CD4-positive, alpha-beta T cell treated with Interleukin-2 at 100 ng/mL for 4 hours (primary cell): Measurements from ENCODE around the gene CELF5.
A peak's percentile ranks its signal among the peaks of the same experiment; 100 is the strongest.
"Not testable (repeated sequence)": the region's sequence is repeated elsewhere in the genome, so short reads cannot be mapped to it uniquely, and the experiment has no call there.

ENCODE experiments used
- DNase-seq: peaks from one replicate; pipeline ENCODE4 v3.0.0-alpha.2; 2020; ENCODE audit warnings: low spot score

CELF5 gene

DNA sequence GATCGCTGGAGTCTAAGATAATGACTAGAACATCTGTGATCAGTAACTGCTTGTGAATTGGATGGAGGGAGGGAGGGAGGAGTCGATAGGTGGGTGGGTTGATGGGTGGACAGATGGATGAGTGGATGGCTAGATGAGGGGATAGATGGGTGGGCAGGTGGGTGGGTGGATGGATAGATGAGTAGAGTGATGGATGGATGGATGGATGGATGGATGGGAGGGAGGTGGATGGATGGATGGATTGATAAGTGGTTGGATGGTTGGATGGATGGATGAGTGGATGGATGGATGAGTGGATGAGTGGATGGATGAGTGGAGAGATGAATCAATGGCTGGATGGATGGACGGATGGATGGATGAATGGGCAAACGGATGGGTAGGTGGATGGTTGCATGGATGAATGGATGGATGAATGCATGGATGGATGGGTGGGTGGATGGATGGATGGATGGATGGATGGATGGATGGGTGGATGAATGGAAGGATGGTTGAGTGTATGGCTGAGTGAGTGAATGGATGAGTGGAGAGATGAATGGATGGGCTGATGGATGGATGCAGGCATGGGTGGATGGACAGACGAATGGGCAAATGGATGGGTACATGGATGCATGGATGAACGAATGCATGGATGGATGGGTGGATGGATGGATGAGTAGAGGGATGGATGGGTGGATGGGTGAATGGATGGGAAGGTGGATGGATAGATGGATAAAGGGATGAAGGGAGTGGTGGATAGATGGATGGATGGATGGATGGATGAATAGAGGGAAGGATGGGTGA, 97.9 kb downstream of the CELF5 start:
- no peak for DNase-seq

GRCh38 chr19:3323026-3323425, 98.6 kb downstream of the CELF5 start:
- DNase-seq, result no peak

DNA sequence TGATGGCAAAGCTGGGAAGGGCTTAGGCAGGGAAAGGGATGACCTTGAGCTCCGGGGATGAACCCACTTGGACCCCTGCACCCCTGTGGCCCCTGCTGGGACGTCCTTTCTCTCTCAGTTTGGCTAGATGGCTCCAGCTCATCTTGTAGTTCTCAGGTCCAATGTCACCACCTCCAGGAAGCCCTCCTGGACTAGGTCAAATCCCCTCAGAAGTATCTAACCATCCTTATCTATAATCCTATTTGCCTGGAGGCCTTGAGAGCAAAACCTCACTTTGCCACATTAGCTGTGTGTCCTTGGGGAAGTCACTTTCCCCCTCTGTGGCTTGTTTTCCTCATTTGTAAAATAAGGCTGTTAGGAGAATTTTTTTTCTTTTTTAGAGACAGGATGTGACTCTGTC, 99.2 kb downstream of the CELF5 start:
- no peak for DNase-seq

DNA sequence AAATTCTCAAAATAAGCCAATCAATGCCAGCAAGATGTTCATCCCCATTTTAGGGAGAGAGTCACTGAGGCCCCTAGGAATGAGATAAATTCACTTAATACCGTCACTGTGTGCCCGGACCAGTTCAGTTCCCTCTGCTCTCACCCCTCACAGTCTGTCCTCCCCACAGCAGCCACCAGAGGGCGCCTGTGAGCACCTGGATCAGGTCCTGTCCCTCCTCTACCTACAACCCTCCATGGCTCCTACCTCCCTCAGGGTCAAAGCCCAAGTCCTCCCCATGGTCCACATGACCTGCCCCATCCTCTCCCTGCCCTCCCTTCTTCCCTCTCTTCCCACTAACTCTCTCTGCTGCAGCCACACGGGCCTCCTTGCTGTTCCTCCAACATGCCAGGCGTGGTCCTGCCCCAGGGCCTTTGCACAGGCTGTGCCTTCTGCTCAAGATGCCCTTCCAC, 100.0 kb downstream of the CELF5 start:
- peak; percentile 69 for DNase-seq

DNA sequence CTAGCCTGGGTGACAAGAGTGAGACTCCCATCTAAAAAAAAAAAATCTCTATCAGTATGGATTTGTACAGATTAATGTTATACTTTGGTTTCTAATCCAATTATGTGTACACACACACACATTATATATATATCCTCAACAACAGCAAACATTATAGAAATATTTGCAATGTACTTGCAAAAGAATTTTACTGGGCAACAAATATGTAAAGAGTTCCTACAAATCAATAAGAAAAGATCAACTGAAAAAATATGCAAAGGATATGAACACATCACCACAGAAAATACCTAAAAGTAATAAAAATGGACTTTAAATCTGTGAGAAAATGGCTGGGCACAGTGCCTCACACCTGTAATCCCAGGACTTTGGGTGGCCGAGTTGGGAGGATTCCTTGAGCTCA, 101.0 kb downstream of the CELF5 start:
- no peak for DNase-seq

GRCh38 chr19:3328743-3329142, 104.3 kb downstream of the CELF5 start:
- no peak for DNase-seq

DNA sequence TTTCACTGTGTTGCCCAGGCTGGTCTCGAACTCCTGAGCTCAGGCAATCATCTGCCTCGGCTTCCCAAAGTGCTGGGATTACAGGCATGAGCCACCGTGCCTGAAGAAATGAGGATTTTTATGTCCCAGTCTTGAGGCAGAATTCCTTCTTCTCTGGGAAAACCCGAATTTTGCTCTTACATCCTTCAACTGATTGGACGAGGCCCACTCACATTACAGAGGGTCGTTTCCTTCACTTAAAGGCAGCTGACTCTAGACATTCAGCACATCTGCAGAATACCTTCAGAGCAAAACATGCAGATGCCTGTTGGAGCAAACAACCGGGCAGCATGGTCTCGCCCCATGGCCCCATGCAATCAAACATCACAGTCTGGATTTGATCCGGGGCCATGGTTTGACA, 105.6 kb downstream of the CELF5 start:
- DNase-seq, result no peak

GRCh38 chr19:3332232-3332631, 107.8 kb downstream of the CELF5 start:
- not testable (repeated sequence) for DNase-seq

GRCh38 chr19:3333020-3333583, 108.6 kb downstream of the CELF5 start:
- DNase-seq, result no peak

- DNase-seq, result no peak
These were observed 109.2 kb downstream of the CELF5 start for GRCh38 chr19:3333662-3334061.

GRCh38 chr19:3334749-3335430, 110.4 kb downstream of the CELF5 start:
- DNase-seq, result not testable (repeated sequence)

DNA sequence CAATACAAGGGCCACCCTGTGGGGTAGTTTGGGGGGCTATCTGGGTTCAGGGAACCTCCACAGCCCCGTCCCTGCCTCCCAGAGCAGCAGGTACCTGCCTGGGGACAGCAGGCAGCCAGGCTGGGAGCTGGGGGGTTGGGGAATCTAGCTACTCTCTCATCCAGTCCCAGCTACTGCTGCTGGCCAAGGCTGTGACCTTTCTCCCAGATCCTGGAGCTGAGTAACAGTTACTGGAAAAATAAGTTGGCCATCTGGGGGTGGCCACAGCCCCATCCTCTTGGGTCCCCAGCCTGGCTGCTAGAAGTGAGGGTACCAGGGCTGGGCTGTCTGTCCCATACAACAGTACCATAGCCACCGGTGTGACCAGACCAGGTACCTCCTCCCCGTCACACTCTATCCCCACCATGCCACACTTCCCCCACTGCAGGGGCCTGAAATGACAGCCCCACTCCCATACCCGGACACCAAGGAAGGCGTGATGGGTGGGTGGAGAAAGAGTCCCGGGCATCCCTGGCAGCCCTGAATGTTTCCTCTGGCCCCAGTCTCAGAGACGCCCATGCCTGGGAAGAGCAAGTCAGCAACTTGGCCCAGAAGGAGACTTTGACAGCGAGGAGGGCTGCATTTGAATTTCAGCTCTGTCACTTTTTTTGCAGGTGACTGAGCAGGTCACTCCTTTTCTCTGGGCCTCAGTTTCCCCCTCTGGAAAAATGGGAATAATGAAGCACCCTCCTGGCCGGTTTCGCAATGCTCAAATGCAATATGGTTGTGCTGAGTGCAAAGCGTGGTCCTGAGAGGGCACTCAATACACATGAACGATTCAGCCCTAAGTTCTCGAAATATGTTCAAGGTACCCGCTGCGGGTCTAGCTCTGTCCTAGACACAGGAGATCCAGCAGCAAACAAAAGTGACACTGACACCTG, 111.2 kb downstream of the CELF5 start:
- DNase-seq, result no peak

DNA sequence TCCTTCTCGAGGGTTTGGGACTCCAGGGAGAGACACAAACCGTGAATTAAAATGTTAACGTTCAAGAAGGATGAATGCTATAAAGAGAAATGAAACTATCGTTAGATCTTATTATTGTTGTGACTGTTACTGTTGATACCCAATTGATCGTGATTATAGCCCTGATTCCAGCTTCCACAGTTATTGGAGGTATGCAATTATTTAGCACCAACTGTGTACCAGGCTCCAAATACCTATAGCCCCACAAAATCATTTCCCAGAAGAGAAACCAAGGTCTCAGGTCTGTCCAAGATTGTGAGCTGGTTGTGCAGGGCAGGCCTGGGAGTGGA, 111.9 kb downstream of the CELF5 start:
- DNase-seq, result no peak

GRCh38 chr19:3336680-3337523, 112.4 kb downstream of the CELF5 start:
- DNase-seq, result no peak

GRCh38 chr19:3338541-3339181, 114.2 kb downstream of the CELF5 start:
- DNase-seq, result peak; percentile 64

DNA sequence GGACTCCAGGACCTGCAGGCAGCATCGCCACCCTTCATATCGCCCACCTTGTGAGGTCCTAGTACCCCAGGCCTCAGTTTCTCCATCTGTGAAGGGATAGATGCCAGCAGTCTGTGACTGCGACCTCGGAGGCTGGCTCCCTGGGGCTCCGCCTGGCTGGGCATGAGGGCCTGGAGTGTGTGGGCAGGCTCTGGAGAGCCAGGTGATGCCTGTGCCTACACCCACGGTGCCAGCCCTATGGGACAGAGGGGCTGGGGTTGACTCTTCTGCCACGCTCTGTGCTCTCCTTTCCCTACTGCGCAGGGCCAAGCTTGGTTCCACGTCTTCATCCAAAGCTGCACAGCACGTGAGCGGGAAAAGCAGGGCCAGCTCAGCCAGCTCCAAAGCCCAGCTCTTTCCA, 115.9 kb downstream of the CELF5 start:
- DNase-seq, result no peak

- no peak for DNase-seq
These were observed 117.8 kb downstream of the CELF5 start for GRCh38 chr19:3342246-3342645.

DNA sequence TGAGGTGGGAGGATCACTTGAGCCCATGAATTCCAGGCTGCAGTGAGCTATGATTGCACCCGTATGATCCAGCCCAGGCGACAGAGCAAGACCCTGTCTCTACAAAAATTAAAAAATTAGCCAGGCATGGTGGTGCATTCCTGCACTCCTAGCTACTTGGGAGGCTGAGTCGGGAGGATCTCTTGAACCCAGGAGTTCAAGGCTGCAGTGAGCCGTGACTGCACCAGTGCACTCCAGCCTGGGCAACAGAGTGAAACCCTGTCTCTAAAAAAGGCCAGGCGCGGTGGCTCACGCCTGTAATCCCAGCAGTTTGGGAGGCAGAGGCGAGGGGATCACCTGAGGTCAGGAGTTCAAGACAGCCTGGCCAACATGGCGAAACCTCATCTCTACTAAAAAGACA, 118.5 kb downstream of the CELF5 start:
- not testable (repeated sequence) for DNase-seq

DNA sequence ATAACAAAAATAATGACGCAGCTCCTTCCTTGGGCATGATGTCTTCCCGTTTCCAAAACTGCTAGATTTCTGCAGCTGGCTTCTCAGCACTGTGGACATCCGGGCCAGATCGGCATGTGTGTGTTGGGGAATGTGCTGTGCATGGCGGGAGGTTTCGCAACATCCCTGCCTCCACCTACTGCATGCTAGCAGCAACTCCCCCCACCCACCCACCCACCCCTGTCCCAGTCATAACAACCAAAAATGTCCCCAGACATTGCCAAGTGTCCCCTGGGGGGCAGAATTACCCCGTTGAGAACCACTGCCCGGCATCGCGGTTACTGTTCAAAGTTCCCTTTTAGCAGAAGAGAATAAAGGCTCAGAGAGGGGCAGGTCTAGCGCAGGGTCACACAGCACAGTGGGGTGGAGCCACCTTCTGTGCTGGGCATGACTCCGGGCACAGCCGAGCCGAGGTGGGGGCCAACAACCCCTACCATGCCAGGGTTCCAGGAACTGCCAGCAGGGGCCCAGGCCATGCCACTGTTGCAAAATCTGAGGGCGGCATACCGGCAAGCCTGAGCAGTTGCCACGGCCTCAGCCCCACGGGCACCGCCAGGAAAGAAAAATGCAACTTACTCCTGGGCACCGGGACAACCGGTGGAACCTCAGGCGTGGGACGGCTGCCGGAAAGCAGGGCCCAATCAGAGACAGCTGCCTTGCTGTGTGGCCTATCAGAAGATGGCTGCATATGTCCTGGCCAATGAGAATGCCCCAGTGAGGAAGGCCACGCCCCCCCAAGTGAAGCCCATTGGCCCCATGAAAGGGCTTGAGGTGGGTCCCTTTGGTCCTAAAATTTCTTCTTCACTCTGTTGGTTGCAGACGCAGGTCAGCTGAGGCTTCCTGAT, 119.4 kb downstream of the CELF5 start:
- DNase-seq, result peak; percentile 53
